WI38 (cell line): ENCODE measurements around the gene OR52E2.

Source experiments
- H3K4me3 ChIP-seq: 2 replicates; pipeline ENCODE4 v1.5.1; 2011; ENCODE audit warnings: low read depth, mild to moderate bottlenecking, control low read depth, low read length
- TF ChIP-seq, protein P1 (sequence below): IDR thresholded peaks from 2 replicates; pipeline ENCODE4 v1.5.1; 2012; ENCODE audit warnings: low read depth, mild to moderate bottlenecking, control low read depth, low read length

The OR52E2 gene

DNA sequence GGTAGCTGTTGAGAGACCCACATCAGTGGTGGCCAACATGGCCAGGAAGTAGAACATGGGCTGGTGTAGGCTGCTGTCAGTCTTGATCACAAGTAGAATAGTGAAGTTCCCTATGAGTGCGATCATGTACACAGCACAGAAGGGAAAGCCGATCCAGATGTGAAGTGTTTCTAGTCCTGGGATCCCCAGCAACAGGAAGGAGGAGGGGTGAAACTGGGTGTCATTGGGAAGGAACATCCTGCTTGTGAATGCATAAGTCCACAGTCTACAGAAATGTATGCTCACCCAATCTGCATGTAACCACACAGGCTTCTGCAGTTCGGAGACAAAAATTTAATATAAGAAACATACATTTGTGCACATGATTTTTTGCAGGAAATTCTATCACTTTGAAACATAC is at the start of gene OR52E2:
Gene OR52E2 (minus strand): TSS at position 237 of the 400 bp plus-strand sequence. CDS start 0 bp downstream, at position 237.
- TF ChIP-seq, protein P1, sequence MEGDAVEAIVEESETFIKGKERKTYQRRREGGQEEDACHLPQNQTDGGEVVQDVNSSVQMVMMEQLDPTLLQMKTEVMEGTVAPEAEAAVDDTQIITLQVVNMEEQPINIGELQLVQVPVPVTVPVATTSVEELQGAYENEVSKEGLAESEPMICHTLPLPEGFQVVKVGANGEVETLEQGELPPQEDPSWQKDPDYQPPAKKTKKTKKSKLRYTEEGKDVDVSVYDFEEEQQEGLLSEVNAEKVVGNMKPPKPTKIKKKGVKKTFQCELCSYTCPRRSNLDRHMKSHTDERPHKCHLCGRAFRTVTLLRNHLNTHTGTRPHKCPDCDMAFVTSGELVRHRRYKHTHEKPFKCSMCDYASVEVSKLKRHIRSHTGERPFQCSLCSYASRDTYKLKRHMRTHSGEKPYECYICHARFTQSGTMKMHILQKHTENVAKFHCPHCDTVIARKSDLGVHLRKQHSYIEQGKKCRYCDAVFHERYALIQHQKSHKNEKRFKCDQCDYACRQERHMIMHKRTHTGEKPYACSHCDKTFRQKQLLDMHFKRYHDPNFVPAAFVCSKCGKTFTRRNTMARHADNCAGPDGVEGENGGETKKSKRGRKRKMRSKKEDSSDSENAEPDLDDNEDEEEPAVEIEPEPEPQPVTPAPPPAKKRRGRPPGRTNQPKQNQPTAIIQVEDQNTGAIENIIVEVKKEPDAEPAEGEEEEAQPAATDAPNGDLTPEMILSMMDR, result no peak
- no peak within 1 kb of the TSS for H3K4me3 ChIP-seq

DNA sequence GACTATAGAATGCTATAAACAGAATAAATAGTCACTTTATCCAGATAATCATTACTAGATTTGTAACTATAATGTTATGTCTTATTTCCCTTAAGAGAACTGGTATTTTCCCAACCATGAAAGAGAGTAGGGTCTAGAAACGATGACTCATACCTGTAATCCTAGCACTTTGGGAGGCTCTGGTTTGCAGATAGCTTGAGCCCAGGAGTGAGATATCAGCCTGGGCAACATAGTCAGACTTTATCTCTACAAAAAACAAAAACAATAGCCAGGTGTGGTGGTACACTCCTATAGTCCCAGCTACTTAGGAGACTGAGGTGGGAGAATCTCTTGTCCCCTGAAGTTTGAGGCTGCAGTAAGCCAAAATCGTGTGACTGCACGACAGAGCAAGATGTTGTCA is 47.9 kb upstream of the OR52E2 start:
- no peak overlapping the region for H3K4me3 ChIP-seq
- TF ChIP-seq, protein P1, result no peak

DNA sequence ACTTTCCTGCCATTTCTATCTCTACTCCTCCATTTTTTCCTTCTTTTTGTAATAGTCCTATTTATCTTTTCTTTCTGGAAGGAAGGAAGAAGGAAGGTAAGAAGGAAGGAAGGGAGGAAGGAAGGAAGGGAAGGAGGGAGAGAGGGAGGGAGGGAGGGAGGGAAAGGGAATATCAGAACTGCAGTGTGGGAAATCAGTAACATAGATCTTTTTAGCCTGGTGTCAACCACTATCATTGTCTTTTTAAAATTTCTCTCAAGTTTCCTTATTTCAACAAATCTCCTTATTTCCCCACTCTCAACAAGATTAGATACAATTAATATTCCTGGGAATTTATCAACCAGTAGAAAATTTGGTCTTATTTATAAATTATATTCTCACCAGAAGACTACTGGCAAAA is 43.6 kb upstream of the OR52E2 start:
- no peak overlapping the region for H3K4me3 ChIP-seq
- TF ChIP-seq, protein P1, result no peak

DNA sequence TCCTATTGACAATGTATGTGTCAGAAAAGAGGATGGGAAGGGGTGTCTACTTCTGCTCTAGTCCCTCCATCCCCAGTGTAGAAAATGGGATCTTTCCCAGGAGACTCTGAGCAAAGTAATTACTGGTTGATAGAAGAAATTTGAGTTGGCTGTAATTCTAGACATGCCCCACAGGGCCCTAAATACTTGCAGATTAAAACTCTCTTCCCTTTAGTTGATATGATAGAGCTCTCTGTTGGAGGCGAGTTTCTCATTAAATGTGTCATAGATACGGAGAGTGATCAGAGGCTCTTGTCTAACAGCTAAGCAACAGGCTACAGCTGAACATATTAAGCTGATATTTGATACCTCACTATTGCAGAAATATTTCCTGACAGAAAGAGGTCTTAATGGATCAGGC is 42.8 kb upstream of the OR52E2 start:
- TF ChIP-seq, protein P1, result no peak
- no peak overlapping the region for H3K4me3 ChIP-seq

DNA sequence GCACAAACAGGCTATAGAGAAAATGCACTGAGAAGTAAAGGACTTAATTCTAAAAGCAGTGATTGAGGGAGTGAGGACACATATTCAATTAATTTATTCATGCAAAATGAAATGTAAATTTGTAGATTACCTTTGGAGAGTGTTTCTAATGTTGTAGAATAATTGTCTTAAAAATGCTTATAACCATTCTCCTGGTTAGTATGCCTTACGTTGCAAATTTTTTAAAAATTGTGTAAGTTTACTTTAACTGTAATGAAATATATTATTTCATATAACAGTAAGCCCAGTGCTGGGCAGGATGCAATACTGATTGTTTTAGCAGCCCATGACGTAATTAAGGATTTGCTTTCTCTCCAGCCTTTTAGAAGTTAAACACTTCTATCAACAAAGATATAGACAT is 36.6 kb upstream of the OR52E2 start:
- TF ChIP-seq, protein P1, result no peak
- H3K4me3 ChIP-seq, result no peak overlapping the region

DNA sequence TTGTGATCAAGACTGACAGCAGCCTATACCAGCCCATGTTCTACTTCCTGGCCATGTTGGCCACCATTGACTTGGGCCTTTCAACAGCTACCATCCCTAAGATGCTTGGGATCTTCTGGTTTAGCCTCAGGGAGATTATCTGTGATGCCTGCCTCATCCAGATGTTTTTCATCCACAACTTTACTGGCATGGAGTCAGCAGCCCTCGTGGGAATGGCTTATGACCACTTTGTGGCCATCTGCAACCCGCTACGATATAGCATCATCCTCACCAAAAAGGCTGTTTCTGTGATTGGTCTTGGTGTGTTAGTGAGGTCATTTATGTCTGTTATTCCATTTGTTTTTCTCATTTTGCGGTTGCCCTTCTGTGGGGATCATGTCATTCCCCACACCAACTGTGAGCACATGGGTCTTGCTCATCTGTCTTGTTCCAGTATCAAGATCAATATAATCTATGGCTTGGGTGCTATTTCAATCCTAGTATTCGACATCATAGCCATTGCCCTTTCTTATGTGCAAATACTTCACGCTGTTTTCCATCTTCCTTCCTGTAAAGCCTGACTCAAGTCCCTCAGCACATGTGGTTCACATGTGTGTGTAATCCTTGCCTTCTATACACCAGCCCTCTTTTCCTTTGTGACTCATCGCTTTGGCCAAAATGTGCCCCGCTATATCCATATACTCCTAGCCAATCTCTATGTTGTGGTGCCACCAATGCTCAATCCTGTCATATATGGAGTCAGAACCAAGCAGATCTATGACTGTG is 33.6 kb upstream of the OR52E2 start:
- TF ChIP-seq, protein P1, result no peak
- H3K4me3 ChIP-seq, result no peak overlapping the region

DNA sequence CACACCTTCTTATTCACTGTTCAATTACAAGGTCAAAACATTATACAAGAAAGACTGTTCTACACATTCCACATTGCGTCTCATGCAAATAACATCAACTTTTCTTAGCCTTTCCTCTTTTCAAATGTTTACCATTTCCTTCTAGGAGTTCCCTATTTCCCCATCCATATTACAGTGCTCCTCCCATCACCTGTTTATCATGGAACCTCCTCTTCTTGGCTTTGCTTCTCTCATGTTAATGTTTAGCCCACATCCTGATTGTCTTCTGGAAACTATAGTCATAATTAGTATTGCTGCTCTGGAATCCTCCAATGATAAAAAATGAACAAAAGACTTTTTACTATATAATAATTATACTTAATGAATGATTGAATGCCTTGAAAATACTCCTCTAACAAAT is 31.2 kb upstream of the OR52E2 start:
- H3K4me3 ChIP-seq, result no peak overlapping the region
- TF ChIP-seq, protein P1, result no peak
